Peyer's patch (tissue), 4 donors: ENCODE results near the gene DOK6. TPM values are rescaled to one million over a fixed set of nuclear protein-coding genes. Genes with fewer than 3 reads are reported as not detected.
"Not testable (repeated sequence)": the region's sequence is repeated elsewhere in the genome, so short reads cannot be mapped to it uniquely, and the experiment has no call there.

Experiments used
- DNase-seq, 3 donors: peaks; one replicate each; pipeline ENCODE4 v3.0.0-alpha.2; 2017 to 2019
- H3K27ac ChIP-seq, 4 donors: fragments of 200-600 bp; sonication (generic); one replicate each; pipeline ENCODE4 v1.5.1; 2016 to 2019
- H3K27me3 ChIP-seq, 2 donors: fragments of 200-600 bp; sonication (generic); one replicate each; pipeline ENCODE4 v1.5.1; 2019
- H3K36me3 ChIP-seq, 3 donors: fragments of 200-600 bp; sonication (generic); one replicate each; pipeline ENCODE4 v1.5.1; 2016 to 2019
- H3K4me1 ChIP-seq, 4 donors: fragments of 200-600 bp; sonication (generic); one replicate each; pipeline ENCODE4 v1.5.1; 2016 to 2019
- H3K4me3 ChIP-seq, 4 donors: fragments of 200-600 bp; sonication (generic); 1 replicate in 3 of 4; 2 replicates in 1 of 4; pipeline ENCODE4 v1.5.1; 2016 to 2019; ENCODE audit warnings: mild to moderate bottlenecking in 1 of 4
- H3K9me3 ChIP-seq, 4 donors: fragments of 200-600 bp; sonication (generic); one replicate each; pipeline ENCODE4 v1.5.1; 2016 to 2019; ENCODE audit warnings: mild to moderate bottlenecking in 1 of 4
- POLR2A ChIP-seq, 2 donors: fragments of 450-650 bp; IDR thresholded peaks; one replicate each; pipeline ENCODE4 v1.5.1; 2017; ENCODE audit warnings: antibody characterized with exemption in 2 of 2, mild to moderate bottlenecking in 2 of 2, moderate library complexity in 2 of 2
- total RNA-seq, 4 donors: library from RNA; depleted of rRNA; stranded (reverse); fragments of >200 nt; gene quantifications; one replicate each; pipeline ENCODE4 v1.1.0, GENCODE V29; 2016
- TF ChIP-seq, protein P1 (sequence below), 6 experiments: fragments of 450-650 bp in 4 of 6; fragments of 200-600 bp in 2 of 6; sonication (generic) in 1 of 6; IDR thresholded peaks; one replicate each; pipeline ENCODE4 v1.5.1; 2017 to 2019; ENCODE audit warnings: antibody characterized with exemption in 6 of 6, mild to moderate bottlenecking in 3 of 6, moderate library complexity in 1 of 6

Gene DOK6
- 1 to 10 TPM in 1 of 4 donors, under 1 TPM in 3; 0.13 to 5.2 (median 0.50) TPM for total RNA-seq

DNA sequence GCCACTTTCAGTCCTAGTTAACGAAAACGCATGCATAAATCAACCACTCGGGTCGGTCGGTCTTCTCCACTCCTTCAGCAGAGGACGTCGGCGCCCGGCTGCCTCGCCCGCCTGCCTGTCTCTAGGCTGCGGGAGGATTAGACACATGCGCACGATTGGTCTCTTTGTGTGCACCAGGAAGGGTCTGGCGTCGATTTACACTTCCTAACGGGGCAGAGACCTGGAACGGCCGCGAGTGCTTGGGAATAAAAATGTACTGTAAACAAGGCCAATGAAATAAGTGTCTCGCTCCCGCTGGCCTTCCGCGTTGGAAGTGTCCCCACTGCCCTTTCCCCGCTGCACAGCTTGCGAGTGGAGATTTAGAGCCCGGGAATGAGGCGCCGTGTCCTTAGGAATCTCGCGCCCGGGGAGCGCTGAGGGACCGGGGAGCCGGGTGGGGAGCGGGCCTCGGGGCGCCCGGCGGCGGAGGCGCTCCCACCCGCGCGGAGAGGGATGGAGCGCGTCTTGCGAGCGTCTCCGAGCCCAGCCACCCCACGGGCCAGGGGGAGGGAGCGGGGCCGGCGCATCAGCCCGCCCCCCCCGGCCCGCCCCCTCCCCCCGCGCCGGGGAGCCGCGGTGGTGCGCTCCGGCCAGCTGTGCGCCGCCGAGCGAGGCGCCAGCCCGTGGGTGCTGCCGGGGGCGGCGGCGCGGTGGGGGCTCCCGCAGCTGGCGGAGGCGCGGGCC is at the start of gene DOK6:
Gene DOK6 (plus strand): TSS at position 636 of the 723 bp plus-strand sequence.
- H3K9me3 ChIP-seq = no peaks in the 10 kb centered on the region
- peaks cover 0 to 7% (median 0%) of the 10 kb centered on the region in 4 donors for H3K4me1 ChIP-seq
- peak within 1 kb of the TSS; percentile 19 to 53 (median 34) for H3K4me3 ChIP-seq
- no peak for DNase-seq
- H3K36me3 ChIP-seq = no peaks in the 10 kb centered on the region
- peak within 1 kb of the TSS in 1 of 4 donors; percentile 54 for H3K27ac ChIP-seq
- H3K27me3 ChIP-seq = peaks cover 0 to 15% of the 10 kb centered on the region in 2 donors
- no peak for TF ChIP-seq POLR2A (IDR thresholded peaks at IDR 0.05)

DNA sequence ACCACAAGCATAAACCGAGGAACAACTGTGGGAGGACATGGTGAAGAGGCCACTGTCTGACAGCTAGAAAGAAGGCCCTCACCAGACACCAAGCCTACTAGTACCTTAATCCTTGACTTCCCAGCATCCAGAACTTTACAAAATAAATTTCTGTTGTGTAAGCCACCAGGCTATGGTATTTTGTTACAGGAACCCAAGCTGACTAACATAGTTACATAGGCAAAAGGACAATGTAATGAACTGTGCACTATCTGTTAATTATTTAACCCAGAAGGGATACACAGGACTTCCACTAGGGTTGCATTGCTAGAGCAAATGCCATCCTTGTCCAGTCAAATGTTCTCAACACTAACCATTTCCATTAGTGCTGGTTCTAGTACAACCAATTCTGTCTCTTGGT is 47.7 kb upstream of the DOK6 start:
- no peak overlapping the region for H3K27ac ChIP-seq
- H3K4me3 ChIP-seq = no peak overlapping the region
- H3K4me1 ChIP-seq = no peaks in the 10 kb centered on the region
- H3K36me3 ChIP-seq = no peaks in the 10 kb centered on the region
- no peaks in the 10 kb centered on the region for H3K9me3 ChIP-seq
- no peak for DNase-seq
- H3K27me3 ChIP-seq = no peaks in the 10 kb centered on the region
- no peak for TF ChIP-seq POLR2A (IDR thresholded peaks at IDR 0.05)
- TF ChIP-seq, protein P1, sequence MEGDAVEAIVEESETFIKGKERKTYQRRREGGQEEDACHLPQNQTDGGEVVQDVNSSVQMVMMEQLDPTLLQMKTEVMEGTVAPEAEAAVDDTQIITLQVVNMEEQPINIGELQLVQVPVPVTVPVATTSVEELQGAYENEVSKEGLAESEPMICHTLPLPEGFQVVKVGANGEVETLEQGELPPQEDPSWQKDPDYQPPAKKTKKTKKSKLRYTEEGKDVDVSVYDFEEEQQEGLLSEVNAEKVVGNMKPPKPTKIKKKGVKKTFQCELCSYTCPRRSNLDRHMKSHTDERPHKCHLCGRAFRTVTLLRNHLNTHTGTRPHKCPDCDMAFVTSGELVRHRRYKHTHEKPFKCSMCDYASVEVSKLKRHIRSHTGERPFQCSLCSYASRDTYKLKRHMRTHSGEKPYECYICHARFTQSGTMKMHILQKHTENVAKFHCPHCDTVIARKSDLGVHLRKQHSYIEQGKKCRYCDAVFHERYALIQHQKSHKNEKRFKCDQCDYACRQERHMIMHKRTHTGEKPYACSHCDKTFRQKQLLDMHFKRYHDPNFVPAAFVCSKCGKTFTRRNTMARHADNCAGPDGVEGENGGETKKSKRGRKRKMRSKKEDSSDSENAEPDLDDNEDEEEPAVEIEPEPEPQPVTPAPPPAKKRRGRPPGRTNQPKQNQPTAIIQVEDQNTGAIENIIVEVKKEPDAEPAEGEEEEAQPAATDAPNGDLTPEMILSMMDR (IDR thresholded peaks at IDR 0.05) = no peak

DNA sequence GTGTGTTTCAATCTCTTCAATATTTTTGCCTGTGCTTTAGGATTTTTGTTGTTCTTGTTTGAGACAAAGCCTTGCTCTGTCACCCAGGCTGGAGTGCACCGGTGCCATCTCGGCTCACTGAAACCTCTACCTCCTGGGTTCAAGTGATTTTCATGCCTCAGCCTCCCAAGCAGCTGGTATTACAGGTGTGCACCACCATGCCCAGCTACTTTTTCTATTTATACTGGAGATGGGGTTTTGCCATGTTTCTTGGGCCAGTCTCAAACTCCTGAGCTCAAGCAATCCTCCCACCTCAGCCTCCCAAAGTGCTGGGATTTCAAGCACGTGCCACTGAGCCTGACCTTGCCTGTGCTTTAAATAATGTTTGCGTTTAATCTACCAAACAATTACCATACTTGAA is 43.1 kb upstream of the DOK6 start:
- Histone ChIP-seq H3K27me3 (no peaks in the 10 kb centered on the region), H3K4me3 (no peak overlapping the region), H3K9me3 (no peaks in the 10 kb centered on the region), H3K36me3 (no peaks in the 10 kb centered on the region), H3K4me1 (no peaks in the 10 kb centered on the region), H3K27ac (no peak overlapping the region)
- DNase-seq = no peak
- no peak for TF ChIP-seq POLR2A (IDR thresholded peaks at IDR 0.05)
- TF ChIP-seq, protein P1 (IDR thresholded peaks at IDR 0.05) = no peak

DNA sequence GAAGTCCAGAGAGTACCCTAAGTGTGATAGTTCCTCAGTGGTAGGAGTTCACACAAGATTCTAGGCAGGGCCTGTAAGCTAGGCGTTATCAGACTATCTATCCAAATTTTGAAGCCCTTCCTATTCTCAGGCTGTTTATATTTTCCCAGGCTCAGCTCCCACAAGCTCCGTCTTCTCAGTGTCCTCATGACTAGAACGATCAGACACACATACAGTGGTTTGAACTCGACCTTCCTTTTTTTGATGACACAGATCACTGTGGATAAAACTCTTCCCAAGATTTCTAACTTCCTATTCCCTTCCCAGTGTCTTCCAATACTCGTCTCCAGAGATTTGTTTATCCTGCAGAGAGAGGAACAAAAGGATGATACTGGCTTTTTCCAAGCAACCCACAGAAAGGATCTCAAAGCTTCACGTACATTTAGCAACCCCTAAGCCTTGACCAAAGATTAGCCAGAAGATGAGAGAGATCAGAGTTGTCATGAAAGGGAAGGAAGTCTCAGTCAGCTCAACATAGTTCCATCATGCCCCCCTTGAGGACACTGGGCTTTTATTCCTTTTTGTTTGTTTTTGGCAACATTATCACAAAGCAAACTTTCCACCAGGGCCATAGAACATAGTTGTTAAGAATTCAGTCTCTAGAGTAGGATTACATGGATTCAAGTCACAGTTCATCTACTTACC is 42.3 kb upstream of the DOK6 start:
- no peaks in the 10 kb centered on the region for H3K4me1 ChIP-seq
- H3K27ac ChIP-seq = no peak overlapping the region
- H3K36me3 ChIP-seq = no peaks in the 10 kb centered on the region
- H3K9me3 ChIP-seq = no peaks in the 10 kb centered on the region
- DNase-seq = no peak
- no peak overlapping the region for H3K4me3 ChIP-seq
- TF ChIP-seq, protein P1 (IDR thresholded peaks at IDR 0.05) = no peak
- TF ChIP-seq POLR2A (IDR thresholded peaks at IDR 0.05) = no peak
- H3K27me3 ChIP-seq = no peaks in the 10 kb centered on the region

DNA sequence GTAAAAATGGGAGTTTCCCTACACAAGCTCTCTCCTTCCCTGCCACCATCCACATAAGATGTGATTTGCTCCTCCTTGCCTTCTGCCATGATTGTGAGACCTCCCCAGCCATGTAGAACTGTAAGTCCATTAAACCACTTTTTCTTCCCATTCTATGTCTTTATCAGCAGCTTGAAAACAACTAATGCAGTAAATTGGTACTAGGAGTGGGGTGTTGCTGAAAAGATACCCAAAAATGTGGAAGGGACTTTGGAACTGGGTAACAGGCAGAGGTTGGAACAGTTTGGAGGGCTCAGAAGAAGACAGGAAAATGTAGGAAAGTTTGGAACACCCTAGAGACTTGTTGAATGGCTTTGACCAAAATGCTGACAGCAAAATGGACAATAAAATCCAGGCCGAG is 40.9 kb upstream of the DOK6 start:
- not testable (repeated sequence) for H3K27ac ChIP-seq, H3K36me3 ChIP-seq, H3K27me3 ChIP-seq, H3K4me3 ChIP-seq, H3K4me1 ChIP-seq, H3K9me3 ChIP-seq, DNase-seq

DNA sequence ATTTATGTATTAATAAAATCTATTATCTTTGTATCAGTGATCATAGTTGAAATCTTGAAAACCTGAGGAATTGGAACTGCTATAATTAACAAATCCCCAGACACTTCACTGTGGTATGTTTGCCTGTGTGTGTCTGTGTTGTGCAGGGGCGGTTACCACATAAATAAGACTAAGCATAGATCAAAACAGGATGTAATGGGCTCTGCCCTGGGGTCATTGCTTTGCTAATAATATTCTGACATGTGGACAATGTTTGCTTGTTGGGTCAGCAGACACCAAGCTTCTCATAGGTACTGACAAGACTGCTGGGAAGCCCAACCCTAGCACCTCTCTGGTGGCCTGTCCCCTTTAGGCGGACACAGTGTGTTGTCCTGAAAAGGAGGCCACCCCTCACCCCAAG is 35.8 kb upstream of the DOK6 start:
- no peak overlapping the region for H3K4me3 ChIP-seq
- no peaks in the 10 kb centered on the region for H3K4me1 ChIP-seq
- H3K36me3 ChIP-seq = no peaks in the 10 kb centered on the region
- no peak for DNase-seq
- TF ChIP-seq, protein P1 (IDR thresholded peaks at IDR 0.05) = no peak
- TF ChIP-seq POLR2A (IDR thresholded peaks at IDR 0.05) = no peak
- H3K27ac ChIP-seq = no peak overlapping the region
- H3K27me3 ChIP-seq = no peaks in the 10 kb centered on the region
- no peaks in the 10 kb centered on the region for H3K9me3 ChIP-seq
